Transverse colon (tissue), 4 donors: ENCODE results near the gene PRSS12.

Experiments used
- POLR2A ChIP-seq: fragments of 450-650 bp; IDR thresholded peaks from one replicate; pipeline ENCODE4 v1.6.1; 2016; ENCODE audit warnings: antibody characterized with exemption, mild to moderate bottlenecking, moderate library complexity
- POLR2AphosphoS5 ChIP-seq, 3 donors: sonication (generic); formaldehyde crosslinking; IDR thresholded peaks; one replicate each; pipeline ENCODE4 v1.6.1; 2016; ENCODE audit warnings: antibody characterized with exemption in 3 of 3
- TF ChIP-seq, protein P1 (sequence below), 5 experiments: fragments of 200-600 bp in 3 of 5; fragments of 450-650 bp in 2 of 5; sonication (generic) in 3 of 5; IDR thresholded peaks; 1 replicate in 2 of 5; 2 replicates in 3 of 5; pipeline ENCODE4 v1.5.1; 2016 to 2017; ENCODE audit warnings: antibody characterized with exemption in 5 of 5, inconsistent platforms in 3 of 5, mild to moderate bottlenecking in 2 of 5, moderate library complexity in 1 of 5

DNA sequence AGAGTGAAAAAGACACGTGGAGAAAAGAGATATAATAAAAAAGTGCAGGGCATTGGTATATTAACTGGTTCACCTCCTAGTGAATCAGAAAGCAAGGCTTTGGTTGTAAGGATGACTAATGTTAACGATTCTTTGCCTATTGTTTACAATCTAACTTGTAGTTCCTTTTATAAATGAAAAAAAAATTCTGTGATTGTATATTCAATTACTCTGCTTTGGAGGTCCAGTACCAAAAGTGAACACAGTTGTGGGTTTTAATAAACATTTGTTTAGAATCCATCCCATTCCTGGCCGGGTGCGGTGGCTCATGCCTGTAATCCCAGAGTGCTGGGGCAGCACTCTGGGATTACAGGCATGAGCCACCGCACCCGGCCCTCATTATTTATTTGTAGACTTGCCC, 36.9 kb upstream of the PRSS12 start:
- TF ChIP-seq POLR2AphosphoS5 (IDR thresholded peaks at IDR 0.05) (no peak), POLR2A (no peak)
- TF ChIP-seq, protein P1, sequence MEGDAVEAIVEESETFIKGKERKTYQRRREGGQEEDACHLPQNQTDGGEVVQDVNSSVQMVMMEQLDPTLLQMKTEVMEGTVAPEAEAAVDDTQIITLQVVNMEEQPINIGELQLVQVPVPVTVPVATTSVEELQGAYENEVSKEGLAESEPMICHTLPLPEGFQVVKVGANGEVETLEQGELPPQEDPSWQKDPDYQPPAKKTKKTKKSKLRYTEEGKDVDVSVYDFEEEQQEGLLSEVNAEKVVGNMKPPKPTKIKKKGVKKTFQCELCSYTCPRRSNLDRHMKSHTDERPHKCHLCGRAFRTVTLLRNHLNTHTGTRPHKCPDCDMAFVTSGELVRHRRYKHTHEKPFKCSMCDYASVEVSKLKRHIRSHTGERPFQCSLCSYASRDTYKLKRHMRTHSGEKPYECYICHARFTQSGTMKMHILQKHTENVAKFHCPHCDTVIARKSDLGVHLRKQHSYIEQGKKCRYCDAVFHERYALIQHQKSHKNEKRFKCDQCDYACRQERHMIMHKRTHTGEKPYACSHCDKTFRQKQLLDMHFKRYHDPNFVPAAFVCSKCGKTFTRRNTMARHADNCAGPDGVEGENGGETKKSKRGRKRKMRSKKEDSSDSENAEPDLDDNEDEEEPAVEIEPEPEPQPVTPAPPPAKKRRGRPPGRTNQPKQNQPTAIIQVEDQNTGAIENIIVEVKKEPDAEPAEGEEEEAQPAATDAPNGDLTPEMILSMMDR (IDR thresholded peaks at IDR 0.05), result no peak
